ENCODE measurements around the gene TUBA3E.
"Not testable (repeated sequence)": the region's sequence is repeated elsewhere in the genome, so short reads cannot be mapped to it uniquely, and the experiment has no call there.

TUBA3E gene

DNA sequence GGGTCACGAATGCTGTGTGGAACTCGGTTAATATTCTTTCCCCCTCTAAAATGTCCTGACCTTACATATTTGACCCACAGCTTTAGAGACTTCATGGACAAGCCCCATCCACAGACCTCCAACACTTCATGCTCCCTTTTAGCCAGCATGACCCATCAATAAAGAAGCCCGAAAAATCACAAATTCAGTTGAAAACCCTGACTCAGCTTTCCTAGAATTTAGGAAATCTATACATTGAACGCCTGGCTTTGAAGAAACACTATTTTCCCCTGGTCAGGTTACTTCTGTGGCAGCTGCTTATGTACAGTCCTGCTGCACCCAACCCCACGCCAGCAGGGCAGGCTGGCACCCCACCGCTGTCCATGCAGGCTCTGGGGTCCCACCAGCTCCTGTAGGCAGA, 6.9 kb downstream of the TUBA3E start:
- DNase-seq (ENCODE audit: low read depth in 2 of 2), result not testable (repeated sequence)

- DNase-seq (ENCODE audit: low read depth in 2 of 2), result no peak
These were observed 8.0 kb downstream of the TUBA3E start for GRCh38 chr2:130190237-130190636.

- DNase-seq (ENCODE audit: low read depth in 2 of 2), result not testable (repeated sequence)
These were observed 9.3 kb downstream of the TUBA3E start for GRCh38 chr2:130188958-130189357.

GRCh38 chr2:130187859-130188792, 10.1 kb downstream of the TUBA3E start:
- not testable (repeated sequence) for DNase-seq (ENCODE audit: low read depth in 2 of 2)

- DNase-seq (ENCODE audit: low read depth in 2 of 2), result no peak
These were observed 11.0 kb downstream of the TUBA3E start for GRCh38 chr2:130187268-130187667.

DNA sequence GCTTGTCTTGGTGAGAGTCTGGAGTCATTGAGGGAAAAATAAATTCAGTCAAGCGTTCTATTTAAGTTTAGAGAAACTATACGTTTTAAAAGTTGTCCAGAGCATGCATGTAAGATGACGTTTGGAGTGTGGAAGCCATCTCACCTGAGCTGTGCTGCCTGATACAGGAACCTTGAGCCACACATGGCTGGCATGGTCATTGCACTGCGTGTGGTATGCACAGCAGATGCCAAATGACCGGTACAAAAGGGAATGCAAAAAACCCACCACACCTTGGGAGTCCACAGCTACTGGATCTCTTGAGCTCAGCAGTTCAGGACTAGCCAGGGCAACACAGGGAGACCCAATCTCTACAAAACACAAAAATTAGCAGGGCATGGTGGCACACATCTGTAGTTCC, 11.8 kb downstream of the TUBA3E start:
- DNase-seq (ENCODE audit: low read depth in 2 of 2), result no peak

DNA sequence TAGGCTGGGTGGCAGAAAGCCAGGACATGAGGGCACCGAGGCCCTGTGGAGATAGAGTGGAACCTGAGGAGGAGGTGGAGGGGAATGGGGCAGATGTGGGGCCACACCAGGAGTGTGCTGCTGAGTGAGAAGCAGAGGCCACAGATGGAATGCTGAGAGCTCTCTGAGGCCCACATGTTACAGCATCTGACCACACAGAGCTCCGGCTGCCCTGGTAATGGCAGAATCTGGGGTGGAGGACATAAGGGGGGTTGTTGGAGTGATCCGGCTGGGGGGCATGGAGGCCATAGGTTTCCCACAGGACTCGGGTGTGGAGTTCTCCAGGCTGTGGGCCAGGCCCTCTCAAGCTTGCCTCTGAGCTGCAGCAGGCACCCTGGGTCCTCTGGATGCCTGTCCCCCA, 12.3 kb downstream of the TUBA3E start:
- DNase-seq (ENCODE audit: low read depth in 2 of 2), result no peak

DNA sequence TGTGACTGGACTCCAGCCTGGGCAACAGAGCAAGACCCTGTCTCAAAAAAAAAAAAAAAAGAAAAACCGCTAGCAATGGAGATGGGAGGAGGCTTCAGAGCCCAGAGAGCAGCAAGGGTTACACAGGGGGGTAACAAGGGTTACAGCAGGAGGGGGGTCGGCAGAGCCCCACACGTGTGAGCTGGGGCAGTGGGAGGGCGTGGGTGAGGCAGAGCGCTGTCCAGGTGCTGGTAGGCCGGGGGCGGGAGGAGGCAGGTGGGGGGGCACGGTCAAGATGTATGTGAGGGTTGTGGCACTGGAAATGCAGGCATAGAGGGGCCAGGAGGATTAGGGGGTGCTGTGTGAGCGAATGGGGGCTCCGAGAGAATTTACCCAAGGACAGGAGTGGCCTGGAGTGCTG, 12.8 kb downstream of the TUBA3E start:
- no peak for DNase-seq (ENCODE audit: low read depth in 2 of 2)

DNA sequence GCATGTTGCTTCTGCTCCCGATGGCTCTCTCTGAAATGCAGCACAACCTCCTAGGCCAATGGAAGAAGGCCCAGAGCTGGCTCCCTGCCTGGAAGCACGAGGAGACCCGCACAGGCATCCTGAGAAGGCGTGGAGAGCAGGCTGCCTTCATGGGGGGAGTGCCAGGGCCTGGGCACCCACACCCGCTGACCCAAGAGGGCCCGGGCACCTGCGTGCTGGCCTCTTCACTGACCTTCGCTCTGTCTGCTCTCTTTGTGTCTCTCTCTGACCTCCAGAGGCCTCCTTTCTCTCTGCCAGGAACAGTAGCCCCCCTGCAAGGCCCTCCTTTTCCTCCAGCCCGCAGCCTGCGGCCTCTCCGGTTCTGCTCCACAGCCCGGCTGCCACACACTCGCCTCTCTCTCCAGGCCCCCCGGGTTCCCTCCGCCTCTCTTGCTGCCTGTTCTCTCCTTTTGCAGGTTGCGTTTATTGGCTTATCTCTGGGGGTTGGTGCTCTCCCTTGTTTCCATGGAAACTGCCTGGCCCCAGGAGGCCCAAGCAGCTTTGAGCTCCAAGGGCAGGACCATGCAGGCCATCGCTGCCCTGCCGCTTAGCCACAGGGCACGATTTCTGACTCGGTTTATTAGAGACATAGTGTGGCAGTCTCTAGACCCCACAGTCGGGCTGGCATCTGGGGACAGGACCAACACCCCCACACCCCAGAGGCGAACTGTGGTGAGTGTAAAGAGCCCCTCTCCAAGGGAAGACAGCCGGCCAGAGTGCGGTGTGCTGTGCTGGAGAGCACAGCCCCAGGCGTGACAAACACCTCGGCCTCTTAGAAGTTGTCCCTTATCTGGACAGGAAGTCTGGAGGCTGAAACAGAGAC, 14.5 kb downstream of the TUBA3E start:
- DNase-seq (ENCODE audit: low read depth in 2 of 2), result no peak

DNA sequence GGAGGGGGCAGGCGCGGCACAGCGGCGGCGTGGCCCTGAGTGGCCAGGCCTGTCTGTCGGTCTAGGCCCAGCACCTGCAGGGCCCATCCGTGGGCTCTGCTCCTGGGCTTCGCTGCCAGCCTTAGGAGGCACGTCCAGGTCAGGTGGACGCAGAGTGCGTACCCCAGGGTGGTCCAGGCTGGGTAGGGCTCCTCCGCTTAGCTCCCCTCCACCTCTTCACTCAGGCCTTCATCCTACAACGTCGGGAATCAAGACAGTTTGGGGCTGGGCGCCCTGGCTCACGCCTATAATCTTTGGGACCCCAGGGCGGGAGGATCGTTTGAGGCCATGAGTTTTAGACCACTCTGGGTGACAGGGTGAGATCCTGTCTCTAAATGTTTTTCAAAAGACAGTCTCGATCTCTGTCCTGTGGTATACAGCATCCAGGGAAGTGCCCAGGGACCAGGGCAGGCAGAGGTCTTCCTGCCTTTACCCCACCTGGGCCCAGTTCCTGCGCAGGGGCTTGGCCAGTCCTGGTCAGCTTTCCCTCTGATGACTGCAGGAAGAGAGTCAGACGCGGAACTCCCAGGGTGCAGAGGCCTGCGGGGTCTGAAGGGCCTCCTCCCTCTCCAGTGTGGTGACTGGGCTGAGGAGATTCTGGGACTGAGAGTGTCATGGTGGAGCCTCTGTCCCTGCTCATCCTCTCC, 15.3 kb downstream of the TUBA3E start:
- DNase-seq (ENCODE audit: low read depth in 2 of 2), result not testable (repeated sequence)

DNA sequence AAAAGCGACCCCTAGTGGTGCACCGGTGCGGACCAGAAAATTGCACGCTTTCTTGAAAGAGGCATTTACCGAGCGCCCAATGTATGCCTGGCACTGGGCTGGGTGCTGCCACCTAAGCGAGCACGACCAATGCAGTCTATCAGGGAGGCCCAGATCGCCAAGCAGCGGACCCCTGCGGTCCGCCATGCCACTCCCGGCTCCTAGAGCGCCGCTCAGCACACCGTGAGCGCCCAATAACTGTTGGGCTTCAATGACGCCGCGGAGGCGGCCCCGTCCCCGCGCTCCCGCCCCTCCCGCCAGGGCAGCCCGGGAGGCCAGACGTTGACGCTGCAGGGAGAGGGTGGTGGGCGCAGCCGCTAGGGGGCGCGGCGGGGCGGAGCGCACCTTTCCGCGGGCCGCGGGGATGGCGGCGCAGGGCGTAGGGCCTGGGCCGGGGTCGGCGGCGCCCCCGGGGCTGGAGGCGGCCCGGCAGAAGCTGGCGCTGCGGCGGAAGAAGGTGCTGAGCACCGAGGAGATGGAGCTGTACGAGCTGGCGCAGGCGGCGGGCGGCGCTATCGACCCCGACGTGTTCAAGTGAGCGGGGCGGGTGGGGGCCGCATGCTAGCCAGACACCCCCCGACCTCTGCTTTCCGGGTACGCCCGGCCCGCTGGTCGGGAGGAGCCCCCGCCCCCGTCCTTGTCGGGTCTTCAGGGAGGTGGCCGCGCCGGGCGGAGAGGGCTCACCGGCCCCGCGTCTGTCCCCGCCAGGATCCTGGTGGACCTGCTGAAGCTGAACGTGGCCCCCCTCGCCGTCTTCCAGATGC, 16.2 kb downstream of the TUBA3E start, which contains the start of gene MZT2B:
Gene MZT2B (plus strand): TSS at position 383 of the 803 bp plus-strand sequence. CDS start 21 bp downstream, at position 404.
- DNase-seq (ENCODE audit: low read depth in 2 of 2), result peak; percentile 78 to 80

- peak; percentile 96 for DNase-seq (ENCODE audit: low read depth in 2 of 2)
These were observed 16.8 kb downstream of the TUBA3E start, which contains the start of gene SMPD4 for GRCh38 chr2:130181325-130181879. Gene SMPD4, minus strand, starts transcription at chr2:130181602. Its CDS starts 5,010 bp downstream, at chr2:130176592.

DNA sequence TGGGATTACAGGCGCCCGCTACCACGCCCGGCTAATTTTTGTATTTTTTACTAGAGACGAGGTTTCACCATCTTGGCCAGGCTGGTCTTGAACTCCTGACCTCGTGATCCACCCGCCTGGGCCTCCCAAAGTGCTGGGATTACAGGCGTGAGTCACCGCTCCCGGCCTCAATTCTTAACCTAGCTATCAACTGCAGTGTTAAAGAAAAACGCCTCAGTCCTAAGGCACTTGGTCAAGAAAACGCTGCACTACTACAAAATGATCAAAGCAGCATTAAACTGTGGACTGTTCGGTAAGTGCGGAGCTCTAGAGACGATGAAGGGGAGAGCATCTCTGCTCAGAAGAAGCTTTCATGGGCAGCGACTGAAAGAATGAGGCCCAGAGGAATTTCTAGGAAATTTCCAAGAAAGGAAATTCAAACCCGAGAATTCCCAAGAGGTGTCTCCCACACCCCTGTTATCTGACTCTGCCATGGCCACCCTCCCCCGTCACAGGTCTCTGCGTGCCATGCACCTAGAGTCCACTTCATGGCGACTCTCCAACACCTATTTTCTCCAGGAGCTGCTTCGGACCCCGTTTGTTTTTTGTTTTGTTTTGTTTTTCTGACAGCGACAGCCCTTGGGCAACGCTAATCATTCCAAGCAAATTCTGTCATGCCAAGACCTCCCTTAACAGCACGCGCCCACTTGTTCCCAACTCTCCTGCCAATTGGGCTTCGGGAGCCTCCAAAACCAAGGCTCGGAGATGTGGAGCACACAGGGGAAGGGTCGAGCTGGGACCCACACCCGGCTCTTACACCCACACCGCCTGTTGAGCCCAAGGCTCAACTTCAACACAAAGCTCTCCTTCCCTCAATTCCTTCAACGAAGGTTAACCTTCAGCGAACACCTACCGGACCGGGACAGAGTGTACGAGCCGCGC, 17.6 kb downstream of the TUBA3E start:
- DNase-seq (ENCODE audit: low read depth in 2 of 2), result not testable (repeated sequence)

DNA sequence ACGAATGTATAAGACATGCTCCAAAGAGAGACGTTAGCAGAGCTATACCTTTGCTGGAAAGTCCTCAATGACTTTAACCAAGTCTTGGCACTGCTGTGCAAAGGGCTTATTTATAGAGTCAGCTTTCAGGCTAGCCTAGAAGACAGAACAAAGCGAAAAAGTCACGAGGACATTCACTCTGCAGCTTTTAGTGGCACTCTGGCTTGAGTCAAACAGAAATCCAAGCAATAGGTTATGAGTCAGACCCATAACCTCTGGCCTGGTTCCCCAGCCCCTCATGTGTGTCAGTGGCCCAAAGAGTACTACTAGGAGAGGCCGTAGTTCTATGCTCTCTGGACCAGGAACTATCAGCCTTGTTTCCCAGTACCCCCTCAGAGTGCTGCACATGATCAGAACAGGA, 23.4 kb downstream of the TUBA3E start:
- not testable (repeated sequence) for DNase-seq (ENCODE audit: low read depth in 2 of 2)

DNA sequence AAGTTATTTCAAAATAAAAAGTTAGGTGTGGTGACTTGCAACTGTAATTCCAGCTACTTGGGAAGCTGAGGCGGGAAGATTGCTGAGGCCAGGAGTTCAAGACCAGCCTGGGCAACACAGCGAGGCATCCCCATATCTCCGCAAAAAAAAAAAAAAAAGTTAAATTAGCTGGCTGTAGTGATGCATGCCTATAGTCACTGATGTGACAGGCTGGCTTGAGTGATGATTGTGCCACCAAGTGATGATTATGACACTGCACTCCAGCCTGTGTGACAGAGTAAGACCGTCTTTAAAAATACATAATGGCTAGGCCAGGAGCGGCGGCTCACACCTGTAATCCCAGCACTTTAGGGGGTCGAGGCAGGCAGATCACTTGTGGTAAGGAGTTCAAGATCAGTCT, 28.3 kb downstream of the TUBA3E start:
- DNase-seq (ENCODE audit: low read depth in 2 of 2), result no peak

DNA sequence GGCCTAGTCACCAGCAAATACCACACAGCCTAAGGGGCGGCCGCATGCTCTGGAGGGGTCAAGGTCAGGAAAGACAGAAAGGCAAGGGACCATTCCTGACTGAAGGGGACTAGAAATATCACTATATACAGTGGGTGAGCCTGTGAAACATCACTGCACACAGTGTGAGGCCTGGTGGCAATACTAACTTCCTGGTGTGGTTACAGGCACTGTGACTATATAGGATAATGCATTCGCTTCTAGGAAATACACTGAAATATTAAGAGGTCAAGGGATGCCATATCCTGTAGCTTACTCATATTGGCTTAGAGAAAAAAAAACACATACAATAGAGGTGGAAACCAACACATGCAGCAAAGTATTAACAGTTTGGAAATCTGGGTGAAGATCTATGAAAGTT, 29.1 kb downstream of the TUBA3E start:
- DNase-seq (ENCODE audit: low read depth in 2 of 2), result not testable (repeated sequence)

DNA sequence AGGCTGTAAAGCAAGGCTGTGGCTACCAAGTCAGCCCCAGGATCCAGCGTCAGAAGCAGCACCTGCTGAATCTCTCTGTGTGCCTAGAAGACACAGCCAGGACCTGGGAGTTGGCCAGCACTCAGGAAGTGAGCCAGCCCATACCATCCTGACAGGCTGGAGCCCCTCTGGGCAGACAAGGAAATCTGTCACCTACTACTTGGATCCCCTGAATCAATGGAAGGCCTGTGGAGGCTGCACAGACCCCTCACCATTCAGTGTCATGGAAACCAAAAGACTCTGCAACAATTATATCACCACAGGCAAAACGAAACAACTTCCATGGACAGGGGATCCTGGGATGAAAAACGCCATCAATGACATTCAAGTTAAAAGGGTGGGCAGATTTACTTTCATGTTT, 31.6 kb downstream of the TUBA3E start:
- not testable (repeated sequence) for DNase-seq (ENCODE audit: low read depth in 2 of 2)

GRCh38 chr2:130165293-130166016, 32.8 kb downstream of the TUBA3E start:
- no peak for DNase-seq (ENCODE audit: low read depth in 2 of 2)

GRCh38 chr2:130162968-130163367, 35.3 kb downstream of the TUBA3E start:
- DNase-seq (ENCODE audit: low read depth in 2 of 2), result no peak

All from activated CD8-positive, alpha-beta memory T cell treated with anti-CD3 and anti-CD28 coated beads for 4 hours (primary cell).